HS-5 (cell line): ENCODE results near the gene PTPN7.

Experiments used
- DNase-seq: peaks from one replicate; pipeline ENCODE4 v3.0.0-alpha.2; 2012; ENCODE audit warnings: low read depth

PTPN7 gene

DNA sequence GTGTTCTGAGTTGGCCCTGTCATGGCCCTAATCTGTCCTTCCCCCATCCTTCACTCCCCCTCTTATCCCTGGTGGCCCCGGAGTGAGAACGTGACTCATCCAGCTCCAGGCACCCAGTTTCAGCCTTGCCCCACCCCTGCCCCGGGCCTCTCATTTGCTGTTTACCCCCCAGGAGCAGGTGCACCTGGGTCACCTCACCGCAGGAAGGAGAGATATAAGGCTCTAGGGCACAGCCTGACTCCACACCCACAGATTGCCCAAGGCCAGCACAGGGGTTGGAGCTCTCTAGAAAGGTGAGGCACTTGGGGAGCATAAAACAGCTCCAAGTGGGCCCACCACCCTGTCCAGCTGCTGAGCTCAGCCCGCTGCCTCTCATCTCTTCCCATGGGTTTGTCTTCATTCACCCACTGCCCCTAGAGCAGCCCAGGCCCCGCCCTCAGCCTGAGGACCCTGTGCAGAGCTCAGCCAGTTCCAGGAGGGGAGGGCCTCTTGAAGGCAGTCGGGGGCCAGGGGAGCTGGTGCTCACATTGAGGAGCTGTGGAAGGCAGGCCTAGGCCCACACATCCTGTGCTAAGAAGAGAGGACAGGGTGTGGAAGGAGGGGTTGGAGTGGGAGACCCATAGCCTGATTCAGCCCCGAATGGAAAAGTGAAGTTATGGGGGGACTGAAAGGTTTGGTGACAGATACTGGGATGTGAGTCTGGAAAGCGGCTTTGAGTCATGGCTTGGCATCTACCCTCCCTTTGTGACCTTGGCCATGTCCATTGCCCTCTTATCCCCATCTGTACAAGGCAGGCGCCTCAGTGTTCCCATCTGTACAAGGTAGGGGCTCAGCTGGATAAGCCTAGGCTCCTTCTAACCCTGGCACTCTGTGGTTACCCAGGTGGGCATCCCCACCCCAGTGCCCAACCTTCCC, 53.8 kb downstream of the PTPN7 start:
- DNase-seq = no peak

DNA sequence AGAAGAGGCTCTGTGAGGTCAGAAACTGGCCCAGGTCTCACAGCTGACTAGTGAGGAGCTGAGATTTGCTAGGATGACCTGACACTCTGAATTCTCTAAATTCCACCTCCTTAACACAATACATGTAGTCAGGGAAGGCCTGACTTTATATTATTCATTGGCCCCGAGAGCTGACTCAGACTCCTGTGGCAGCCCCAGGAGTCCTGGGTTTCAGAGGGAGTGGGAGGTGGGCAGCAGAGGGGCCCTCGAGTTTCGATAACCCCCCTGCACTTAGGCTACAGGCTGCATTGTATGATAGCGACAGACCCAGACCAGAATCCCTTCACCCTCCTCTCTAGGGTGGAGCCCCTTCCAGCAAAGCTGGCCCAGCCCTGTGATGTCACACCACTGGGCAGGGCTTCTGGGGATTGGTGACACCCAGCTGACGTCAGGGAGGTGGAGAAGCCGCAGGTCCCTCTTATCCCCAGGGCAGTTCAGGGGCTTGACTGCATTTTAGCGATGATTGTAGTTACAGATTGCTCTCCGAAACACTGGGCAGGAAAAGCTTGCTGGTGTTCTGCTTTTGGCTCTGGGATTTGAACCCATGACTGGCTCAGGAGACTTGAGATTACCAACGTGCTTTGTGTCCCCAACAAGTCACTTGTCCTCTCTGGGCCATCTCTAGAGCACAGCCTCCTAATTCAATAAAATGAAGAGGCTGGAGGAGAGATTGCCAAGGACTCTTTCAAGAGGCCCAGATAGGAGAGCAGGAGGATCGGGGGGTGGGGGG, 54.6 kb downstream of the PTPN7 start:
- DNase-seq = peak; percentile 43

DNA sequence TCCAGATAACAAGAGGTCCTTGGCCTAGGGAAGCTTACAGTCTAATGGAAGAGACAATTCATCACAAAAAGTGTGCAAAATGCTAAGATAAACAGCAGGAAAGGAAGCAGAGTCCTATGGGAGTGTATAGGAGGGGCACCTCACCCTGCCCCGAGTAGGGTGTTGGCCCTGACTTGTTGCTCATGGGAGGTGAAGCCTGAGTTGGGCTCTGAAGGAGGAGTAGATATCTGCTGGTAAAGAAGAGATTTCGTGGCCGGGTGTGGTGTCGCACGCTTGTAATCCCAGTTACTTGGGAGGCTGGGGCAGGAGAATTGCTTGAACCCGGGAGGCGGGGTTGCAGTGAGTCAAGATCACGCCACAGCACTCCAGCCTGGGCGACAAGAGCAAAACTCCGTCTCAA, 56.3 kb downstream of the PTPN7 start:
- DNase-seq = no peak

DNA sequence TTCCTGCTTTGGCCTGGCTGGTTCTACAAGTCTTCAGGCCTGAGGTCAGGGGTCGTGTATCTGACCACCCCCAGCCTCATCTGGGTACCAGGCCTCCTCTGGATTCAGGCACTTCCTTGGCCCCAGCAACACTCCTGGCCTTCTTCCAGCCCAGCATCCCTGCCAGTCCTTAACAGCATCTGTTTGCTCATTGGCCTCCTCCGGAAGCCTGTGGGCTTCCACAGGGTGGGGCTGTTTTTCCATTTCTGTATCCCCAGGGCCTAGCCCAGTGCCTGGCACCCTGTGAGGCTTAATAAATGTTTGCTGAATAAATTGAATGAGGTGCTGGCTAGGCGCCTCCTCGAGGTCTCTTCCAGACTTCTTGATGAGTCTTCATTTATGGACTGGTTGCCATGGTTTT, 59.2 kb downstream of the PTPN7 start:
- no peak for DNase-seq
